K562 (cell line): ENCODE results near the gene CAMK2B. TPM values are rescaled to one million over a fixed set of nuclear protein-coding genes. Genes with fewer than 3 reads are reported as not detected.

ENCODE experiments used
- polyA plus RNA-seq, 8 experiments: library from polyadenylated mRNA; depleted of rRNA in 4 of 8; stranded (reverse) in 5 of 8; unstranded in 3 of 8; fragments of >200 nt; fragmentation: Nextera tagmentation in 2 of 8; fragmentation: Illumina TruSeq in 1 of 8; extraction: Ambion mirVana in 2 of 8; extraction: Trizol in 1 of 8; gene quantifications; 2 replicates each; pipeline versions ENCODE4 v1.2.1 to v1.2.3, GENCODE V29; 2011 to 2014; ENCODE audit warnings: inconsistent platforms in 1 of 8, missing spikeins in 1 of 8
- total RNA-seq, 7 experiments: library from RNA; depleted of rRNA in 6 of 7; stranded (reverse); fragments of >200 nt in 6 of 7; fragmentation: Illumina TruSeq in 2 of 7; extraction: Trizol in 2 of 7; gene quantifications; 2 replicates each; pipeline versions ENCODE4 v1.2.1 to v1.2.3, GENCODE V29; 2011 to 2021; ENCODE audit warnings: low replicate concordance in 1 of 7
- TF ChIP-seq, protein P1 (sequence below): fragments of 250-450 bp; sonication (Bioruptor Pico); IDR thresholded peaks from 2 replicates; pipeline ENCODE4 v1.4.0; 2020; ENCODE audit warnings: mild to moderate bottlenecking, moderate library complexity
- TF ChIP-seq, protein P2 (sequence below), 2 experiments: fragments of 450-650 bp in 1 of 2; IDR thresholded peaks; 2 replicates each; pipeline ENCODE4 v1.6.1; 2011 to 2017; ENCODE audit warnings: low read depth in 2 of 2, antibody characterized with exemption in 1 of 2, borderline replicate concordance in 1 of 2, low read length in 1 of 2, mild to moderate bottlenecking in 1 of 2, mixed read lengths in 1 of 2; ENCODE audit not compliant: control insufficient read depth in 1 of 2

CAMK2B gene
- total and polyA plus RNA-seq, 9 of the 15 experiments (the other 6 are each of a cell fraction or from before 2014, with no cell fraction given), result 0.04 to 0.09 (median 0.05) TPM; not detected in 4

DNA sequence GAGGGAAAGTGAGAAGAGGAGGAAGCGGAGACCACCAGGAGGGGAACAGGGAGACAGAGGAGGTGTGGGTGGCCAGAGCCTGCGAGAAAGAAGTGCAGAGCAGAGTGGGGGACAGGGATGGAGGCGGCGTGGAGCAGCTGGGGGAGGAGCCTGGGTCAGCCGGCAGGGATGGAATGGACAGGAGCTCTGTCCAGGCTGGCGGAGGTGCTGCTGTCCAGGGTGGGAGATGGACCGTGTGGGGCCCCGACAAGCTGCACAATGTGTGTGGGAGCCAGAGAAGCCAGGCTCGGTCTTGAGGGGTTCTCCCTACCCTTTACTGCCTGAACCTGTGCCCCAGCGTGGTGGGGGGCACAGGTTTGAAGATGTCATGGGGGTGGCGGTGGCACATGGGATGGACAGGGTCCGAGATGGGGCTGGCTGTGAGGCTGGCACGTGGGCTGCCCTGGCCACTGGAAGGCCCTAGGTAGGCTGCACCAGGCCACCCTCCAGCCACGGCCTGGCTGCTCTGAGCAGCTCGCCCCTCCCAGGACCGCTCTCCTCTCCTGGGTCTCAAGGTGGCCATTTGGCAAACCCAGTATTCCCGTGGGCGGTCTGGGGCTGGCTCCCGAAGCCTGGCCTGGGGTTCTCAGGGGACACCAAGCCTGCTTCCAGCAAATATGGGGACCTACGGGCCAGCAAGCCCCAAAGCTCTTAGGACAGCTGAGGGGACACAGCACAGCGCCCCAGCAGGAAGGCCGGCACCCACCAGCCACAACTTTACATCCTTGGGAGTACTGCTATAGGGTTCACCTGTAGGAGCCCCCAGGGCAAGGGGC, 92.3 kb downstream of the CAMK2B start (continued):
- TF ChIP-seq, protein P1, sequence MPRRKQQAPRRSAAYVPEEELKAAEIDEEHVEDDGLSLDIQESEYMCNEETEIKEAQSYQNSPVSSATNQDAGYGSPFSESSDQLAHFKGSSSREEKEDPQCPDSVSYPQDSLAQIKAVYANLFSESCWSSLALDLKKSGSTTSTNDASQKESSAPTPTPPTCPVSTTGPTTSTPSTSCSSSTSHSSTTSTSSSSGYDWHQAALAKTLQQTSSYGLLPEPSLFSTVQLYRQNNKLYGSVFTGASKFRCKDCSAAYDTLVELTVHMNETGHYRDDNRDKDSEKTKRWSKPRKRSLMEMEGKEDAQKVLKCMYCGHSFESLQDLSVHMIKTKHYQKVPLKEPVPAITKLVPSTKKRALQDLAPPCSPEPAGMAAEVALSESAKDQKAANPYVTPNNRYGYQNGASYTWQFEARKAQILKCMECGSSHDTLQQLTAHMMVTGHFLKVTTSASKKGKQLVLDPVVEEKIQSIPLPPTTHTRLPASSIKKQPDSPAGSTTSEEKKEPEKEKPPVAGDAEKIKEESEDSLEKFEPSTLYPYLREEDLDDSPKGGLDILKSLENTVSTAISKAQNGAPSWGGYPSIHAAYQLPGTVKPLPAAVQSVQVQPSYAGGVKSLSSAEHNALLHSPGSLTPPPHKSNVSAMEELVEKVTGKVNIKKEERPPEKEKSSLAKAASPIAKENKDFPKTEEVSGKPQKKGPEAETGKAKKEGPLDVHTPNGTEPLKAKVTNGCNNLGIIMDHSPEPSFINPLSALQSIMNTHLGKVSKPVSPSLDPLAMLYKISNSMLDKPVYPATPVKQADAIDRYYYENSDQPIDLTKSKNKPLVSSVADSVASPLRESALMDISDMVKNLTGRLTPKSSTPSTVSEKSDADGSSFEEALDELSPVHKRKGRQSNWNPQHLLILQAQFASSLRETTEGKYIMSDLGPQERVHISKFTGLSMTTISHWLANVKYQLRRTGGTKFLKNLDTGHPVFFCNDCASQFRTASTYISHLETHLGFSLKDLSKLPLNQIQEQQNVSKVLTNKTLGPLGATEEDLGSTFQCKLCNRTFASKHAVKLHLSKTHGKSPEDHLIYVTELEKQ (CRISPR knock-in tag), result no peak
- TF ChIP-seq, protein P2, sequence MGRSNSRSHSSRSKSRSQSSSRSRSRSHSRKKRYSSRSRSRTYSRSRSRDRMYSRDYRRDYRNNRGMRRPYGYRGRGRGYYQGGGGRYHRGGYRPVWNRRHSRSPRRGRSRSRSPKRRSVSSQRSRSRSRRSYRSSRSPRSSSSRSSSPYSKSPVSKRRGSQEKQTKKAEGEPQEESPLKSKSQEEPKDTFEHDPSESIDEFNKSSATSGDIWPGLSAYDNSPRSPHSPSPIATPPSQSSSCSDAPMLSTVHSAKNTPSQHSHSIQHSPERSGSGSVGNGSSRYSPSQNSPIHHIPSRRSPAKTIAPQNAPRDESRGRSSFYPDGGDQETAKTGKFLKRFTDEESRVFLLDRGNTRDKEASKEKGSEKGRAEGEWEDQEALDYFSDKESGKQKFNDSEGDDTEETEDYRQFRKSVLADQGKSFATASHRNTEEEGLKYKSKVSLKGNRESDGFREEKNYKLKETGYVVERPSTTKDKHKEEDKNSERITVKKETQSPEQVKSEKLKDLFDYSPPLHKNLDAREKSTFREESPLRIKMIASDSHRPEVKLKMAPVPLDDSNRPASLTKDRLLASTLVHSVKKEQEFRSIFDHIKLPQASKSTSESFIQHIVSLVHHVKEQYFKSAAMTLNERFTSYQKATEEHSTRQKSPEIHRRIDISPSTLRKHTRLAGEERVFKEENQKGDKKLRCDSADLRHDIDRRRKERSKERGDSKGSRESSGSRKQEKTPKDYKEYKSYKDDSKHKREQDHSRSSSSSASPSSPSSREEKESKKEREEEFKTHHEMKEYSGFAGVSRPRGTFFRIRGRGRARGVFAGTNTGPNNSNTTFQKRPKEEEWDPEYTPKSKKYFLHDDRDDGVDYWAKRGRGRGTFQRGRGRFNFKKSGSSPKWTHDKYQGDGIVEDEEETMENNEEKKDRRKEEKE (IDR thresholded peaks at IDR 0.05; ENCODE audit: borderline replicate concordance in 1 of 2, control insufficient read depth in 1 of 2, low read depth in 2 of 2, low read length in 1 of 2), result no peak
